WI38 (cell line): Measurements from ENCODE around the gene OTUD7B.
"Not testable (repeated sequence)": the region's sequence is repeated elsewhere in the genome, so short reads cannot be mapped to it uniquely, and the experiment has no call there.

Source experiments
- H3K4me3 ChIP-seq: 2 replicates; pipeline ENCODE4 v1.5.1; 2011; ENCODE audit warnings: low read depth, mild to moderate bottlenecking, control low read depth, low read length
- CTCF ChIP-seq: IDR thresholded peaks from 2 replicates; pipeline ENCODE4 v1.5.1; 2012; ENCODE audit warnings: low read depth, mild to moderate bottlenecking, control low read depth, low read length

OTUD7B gene

DNA sequence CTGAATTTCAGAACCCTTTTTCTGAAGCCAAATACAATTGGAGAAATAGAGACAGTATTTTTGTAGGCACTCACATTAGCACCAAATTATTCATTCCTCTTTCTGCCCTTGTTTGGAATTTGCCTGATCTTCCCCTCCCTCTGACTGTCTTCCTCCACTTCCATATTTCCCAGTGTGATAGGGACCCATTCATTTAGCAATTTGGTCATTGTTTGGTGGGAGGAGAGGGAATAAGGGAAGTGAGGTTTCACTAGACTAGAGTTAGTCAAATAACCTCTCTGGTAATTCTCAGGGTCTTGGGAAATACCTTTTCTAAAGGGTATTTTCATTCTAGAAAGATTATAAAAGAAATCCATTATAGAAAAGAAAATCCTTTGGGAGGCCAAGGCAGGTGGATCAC, 42.9 kb downstream of the OTUD7B start:
- TF ChIP-seq CTCF: no peak
- no peak overlapping the region for H3K4me3 ChIP-seq

DNA sequence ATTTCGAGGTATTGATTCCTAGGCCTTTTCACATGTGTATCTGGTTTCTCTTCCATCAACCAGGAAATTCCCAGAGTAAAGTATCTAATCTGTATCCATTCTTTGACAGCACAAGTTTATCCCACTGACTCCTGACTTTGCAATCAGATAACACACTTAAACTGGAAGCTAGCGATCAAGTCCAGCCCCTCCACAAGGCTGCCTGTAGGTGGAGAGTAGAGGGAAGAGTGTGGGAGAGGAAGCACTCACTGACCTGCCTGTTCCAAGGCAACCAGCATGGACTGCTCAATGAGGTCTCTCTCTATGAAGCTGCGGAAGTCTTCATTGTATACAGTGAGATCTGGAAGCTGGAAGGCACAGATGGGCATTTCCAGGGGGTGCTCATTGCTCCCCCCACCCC, 43.5 kb downstream of the OTUD7B start:
- no peak for TF ChIP-seq CTCF
- H3K4me3 ChIP-seq: no peak overlapping the region

GRCh38 chr1:149966405-149966804, 44.1 kb downstream of the OTUD7B start:
- no peak overlapping the region for H3K4me3 ChIP-seq
- no peak for TF ChIP-seq CTCF

DNA sequence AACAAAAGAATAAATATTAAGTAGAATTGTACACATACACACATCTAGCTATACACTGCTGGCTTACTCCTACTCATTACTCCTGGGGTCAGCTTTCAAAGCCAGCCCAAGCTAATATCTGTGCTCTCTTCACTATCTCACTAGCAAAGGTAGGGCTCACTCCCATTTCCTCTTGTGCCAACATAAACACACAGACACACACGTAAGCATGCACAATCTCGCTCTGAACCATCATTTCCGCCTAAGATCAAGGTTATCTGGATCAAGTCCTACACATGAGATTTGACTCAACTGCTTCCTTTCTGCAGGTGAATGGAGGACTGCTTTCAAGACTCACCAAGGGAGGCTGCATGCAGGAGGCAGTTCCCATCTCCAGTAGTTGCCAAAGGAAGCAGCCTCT, 45.1 kb downstream of the OTUD7B start:
- no peak overlapping the region for H3K4me3 ChIP-seq

GRCh38 chr1:149963358-149963757, 47.2 kb downstream of the OTUD7B start:
- no peak overlapping the region for H3K4me3 ChIP-seq
- no peak for TF ChIP-seq CTCF

More for the DNA sequence above, 45.1 kb downstream of the OTUD7B start:
- no peak for TF ChIP-seq CTCF

GRCh38 chr1:149962736-149963135, 47.8 kb downstream of the OTUD7B start:
- no peak overlapping the region for H3K4me3 ChIP-seq
- TF ChIP-seq CTCF: no peak

DNA sequence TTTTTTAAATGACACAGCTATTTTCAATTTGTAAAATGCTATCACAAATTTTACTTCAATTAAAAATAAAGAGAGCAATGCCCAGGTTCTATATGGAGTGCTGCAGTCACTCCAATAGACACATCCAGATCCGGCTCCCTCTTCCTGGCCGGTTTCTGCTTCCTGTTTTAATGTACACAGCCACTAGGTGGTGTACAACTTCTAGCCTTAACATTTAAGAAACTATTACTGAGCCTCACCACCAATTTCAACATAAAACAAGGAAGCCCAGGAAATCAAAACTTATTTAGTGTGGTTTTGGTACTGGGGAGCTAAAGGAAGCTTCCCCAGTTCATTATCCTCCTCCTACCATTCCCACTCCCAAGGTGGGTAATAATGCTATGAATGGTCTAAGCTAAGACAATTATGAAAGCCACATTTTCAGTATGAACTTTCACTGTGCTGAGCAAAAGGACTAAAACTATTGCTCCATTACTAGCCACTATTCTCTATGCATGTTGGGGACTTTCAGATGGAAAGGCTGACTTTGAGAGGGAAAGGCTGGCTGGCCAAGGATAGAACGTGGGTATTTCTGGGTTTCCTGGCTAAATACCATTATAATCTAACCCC, 48.4 kb downstream of the OTUD7B start:
- peak; percentile 47 for TF ChIP-seq CTCF

DNA sequence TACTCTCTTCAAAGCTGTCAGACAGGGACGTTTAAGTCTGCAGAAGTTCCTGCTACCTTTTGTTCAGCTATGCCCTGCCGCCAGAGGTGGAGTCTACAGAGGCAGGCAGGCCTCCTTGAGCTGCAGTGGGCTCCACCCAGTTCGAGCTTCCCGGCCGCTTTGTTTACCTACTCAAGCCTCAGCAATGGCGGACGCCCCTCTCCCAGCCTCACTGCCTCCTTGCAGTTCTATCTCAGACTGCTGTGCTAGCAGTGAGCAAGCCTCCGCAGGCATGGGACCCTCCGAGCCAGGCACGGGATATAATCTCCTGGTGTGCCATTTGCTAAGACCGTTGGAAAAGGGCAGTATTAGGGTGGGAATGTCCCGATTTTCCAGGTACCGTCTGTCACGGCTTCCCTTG, 53.0 kb downstream of the OTUD7B start:
- not testable (repeated sequence) for H3K4me3 ChIP-seq

More for the DNA sequence above, 48.4 kb downstream of the OTUD7B start:
- H3K4me3 ChIP-seq: no peak overlapping the region
